ENCODE data around the gene KAT7. TPM values are rescaled to one million over a fixed set of nuclear protein-coding genes. Genes with fewer than 3 reads are reported as not detected.

KAT7 gene
- total and polyA plus RNA-seq, 11 donors, result 10.1 to 80.9 (median 52.7) TPM

GRCh38 chr17:49741692-49742076 is 46.8 kb upstream of the KAT7 start:
- TF ChIP-seq CTCF (IDR thresholded peaks at IDR 0.05) (no peak), POLR2A (IDR thresholded peaks at IDR 0.05) (no peak)
- ATAC-seq, result no peak
- Histone ChIP-seq H3K4me1 (peaks cover 0 to 96% (median 61%) of the 10 kb centered on the region in 12 donors), H3K9me3 (no peaks in the 10 kb centered on the region), H3K27me3 (no peaks in the 10 kb centered on the region), H3K4me3 (peak overlapping the region in 1 of 12 donors; percentile 49), H3K27ac (peak overlapping the region; percentile 14 to 91 (median 67)), H3K36me3 (no peaks in the 10 kb centered on the region)
- no peak for DNase-seq
- intact Hi-C loops (cut with DNase I), result no loop called here
- WGBS, 4 donors, result 60 to 74% (median 69%) methylated on average over 3 of the region's 3 CpGs

GRCh38 chr17:49742166-49742638 is 46.3 kb upstream of the KAT7 start:
- intact Hi-C loops (cut with DNase I), result no loop called here
- no peaks in the 10 kb centered on the region for H3K36me3 ChIP-seq
- DNase-seq (no peak), ATAC-seq (peak in 3 of 4 donors; percentile 8 to 23 (median 20))
- H3K9me3 ChIP-seq, result no peaks in the 10 kb centered on the region
- H3K27me3 ChIP-seq, result no peaks in the 10 kb centered on the region
- TF ChIP-seq POLR2A (IDR thresholded peaks at IDR 0.05) (no peak), CTCF (IDR thresholded peaks at IDR 0.05) (no peak)
- WGBS, 4 donors, result 22 to 31% (median 27%) methylated on average over 1 of the region's 1 CpG
- H3K4me1 ChIP-seq, result peaks cover 0 to 95% (median 61%) of the 10 kb centered on the region in 12 donors
- peak overlapping the region in 1 of 12 donors; percentile 49 for H3K4me3 ChIP-seq
- peak overlapping the region in 11 of 12 donors; percentile 29 to 91 (median 68) for H3K27ac ChIP-seq

GRCh38 chr17:49745175-49746139 is 43.0 kb upstream of the KAT7 start:
- peaks cover 0 to 6% (median 0%) of the 10 kb centered on the region in 9 donors for H3K36me3 ChIP-seq
- DNase-seq, result no peak
- peak overlapping the region in 1 of 12 donors; percentile 76 for H3K27ac ChIP-seq
- TF ChIP-seq CTCF (IDR thresholded peaks at IDR 0.05), result no peak
- TF ChIP-seq POLR2A (IDR thresholded peaks at IDR 0.05), result no peak
- H3K4me3 ChIP-seq, result no peak overlapping the region
- H3K27me3 ChIP-seq, result no peaks in the 10 kb centered on the region
- 72 to 89% (median 81%) methylated on average over 1 of the region's 1 CpG for WGBS, 4 donors
- no peak for ATAC-seq
- H3K9me3 ChIP-seq, result no peaks in the 10 kb centered on the region
- H3K4me1 ChIP-seq, result peaks cover 0 to 92% (median 42%) of the 10 kb centered on the region in 12 donors
- intact Hi-C loops (cut with DNase I), result no loop called here

- H3K9me3 ChIP-seq, result no peaks in the 10 kb centered on the region
- TF ChIP-seq CTCF (IDR thresholded peaks at IDR 0.05) (no peak), POLR2A (IDR thresholded peaks at IDR 0.05) (no peak)
- H3K4me3 ChIP-seq, result peak overlapping the region in 1 of 12 donors; percentile 13
- H3K36me3 ChIP-seq, result peaks cover 0 to 6% (median 0%) of the 10 kb centered on the region in 9 donors
- intact Hi-C loops (cut with DNase I), result no loop called here
- no peaks in the 10 kb centered on the region for H3K27me3 ChIP-seq
- ATAC-seq, result no peak
- 63 to 77% (median 70%) methylated on average over 5 of the region's 5 CpGs for WGBS, 4 donors
- DNase-seq, result no peak
- H3K27ac ChIP-seq, result peak overlapping the region in 5 of 12 donors; percentile 1 to 76 (median 6)
- peaks cover 0 to 81% (median 28%) of the 10 kb centered on the region in 12 donors for H3K4me1 ChIP-seq
These were observed 41.5 kb upstream of the KAT7 start for GRCh38 chr17:49746791-49747490.

All from heart left ventricle (tissue), 16 donors.